Neural progenitor cell (in vitro differentiated cells): ENCODE results near the gene IQGAP2. TPM values are rescaled to one million over a fixed set of nuclear protein-coding genes. Genes with fewer than 3 reads are reported as not detected.

ENCODE experiments used
- DNase-seq: peaks from one replicate; pipeline ENCODE4 v3.0.0-alpha.2; 2016; ENCODE audit warnings: low spot score
- H2AFZ ChIP-seq: fragments of 200-600 bp; sonication (generic); replicated peaks from 2 replicates; pipeline ENCODE4 v1.6.1; 2016; ENCODE audit warnings: antibody characterized with exemption
- H3F3A ChIP-seq: fragments of 200-600 bp; sonication (generic); 2 replicates; pipeline ENCODE4 v1.6.1; 2016; ENCODE audit warnings: antibody characterized with exemption, low read depth
- H3K27ac ChIP-seq: fragments of 200-600 bp; sonication (generic); 2 replicates; pipeline ENCODE4 v1.5.1; 2016; ENCODE audit warnings: mild to moderate bottlenecking
- H3K27me3 ChIP-seq: fragments of 200-600 bp; sonication (generic); 2 replicates; pipeline ENCODE4 v1.6.1; 2016; ENCODE audit warnings: mild to moderate bottlenecking, moderate library complexity
- H3K36me3 ChIP-seq: fragments of 200-600 bp; sonication (generic); 2 replicates; pipeline ENCODE4 v1.5.1; 2016
- H3K4me1 ChIP-seq: fragments of 200-600 bp; sonication (generic); 2 replicates; pipeline ENCODE4 v1.6.1; 2016; ENCODE audit warnings: mixed run types
- H3K4me2 ChIP-seq: fragments of 200-600 bp; sonication (generic); 2 replicates; pipeline ENCODE4 v1.6.1; 2016
- H3K4me3 ChIP-seq: fragments of 200-600 bp; sonication (generic); 2 replicates; pipeline ENCODE4 v1.5.1; 2016
- H3K79me2 ChIP-seq: fragments of 200-600 bp; sonication (generic); 2 replicates; pipeline ENCODE4 v1.6.1; 2016; ENCODE audit warnings: low read depth
- H3K9ac ChIP-seq: fragments of 200-600 bp; sonication (generic); 2 replicates; pipeline ENCODE4 v1.6.1; 2016
- H3K9me3 ChIP-seq: fragments of 200-600 bp; sonication (generic); 2 replicates; pipeline ENCODE4 v1.5.1; 2016; ENCODE audit warnings: low read depth
- H4K20me1 ChIP-seq: fragments of 200-600 bp; sonication (generic); 2 replicates; pipeline ENCODE4 v1.6.1; 2016; ENCODE audit warnings: low read depth
- H3K27ac Mint-ChIP-seq: 3 replicates; pipeline ENCODE4 v1.8.0; 2021; ENCODE audit warnings: mixed read lengths
- H3K27me3 Mint-ChIP-seq: 2 replicates; pipeline ENCODE4 v1.8.0; 2022; ENCODE audit warnings: low read depth, mild to moderate bottlenecking, inconsistent platforms, moderate library complexity, mixed read lengths; ENCODE audit not compliant: insufficient read depth
- H3K36me3 Mint-ChIP-seq: 3 replicates; pipeline ENCODE4 v1.8.0; 2021; ENCODE audit warnings: mixed read lengths
- H3K4me1 Mint-ChIP-seq: 3 replicates; pipeline ENCODE4 v1.8.0; 2021; ENCODE audit warnings: mixed read lengths
- H3K4me3 Mint-ChIP-seq: 3 replicates; pipeline ENCODE4 v1.8.0; 2021; ENCODE audit warnings: mild to moderate bottlenecking, moderate library complexity, mixed read lengths
- H3K9me3 Mint-ChIP-seq: 3 replicates; pipeline ENCODE4 v1.8.0; 2020; ENCODE audit warnings: mixed read lengths
- EZH2 ChIP-seq: fragments of 200-600 bp; sonication (generic); IDR thresholded peaks from 2 replicates; pipeline ENCODE4 v1.6.1; 2017; ENCODE audit warnings: antibody characterized with exemption, mild to moderate bottlenecking, moderate library complexity
- EZH2phosphoT487 ChIP-seq: fragments of 200-600 bp; sonication (generic); IDR thresholded peaks from 2 replicates; pipeline ENCODE4 v1.6.1; 2017; ENCODE audit warnings: antibody characterized with exemption
- total RNA-seq: library from RNA; depleted of rRNA; stranded (reverse); fragments of >200 nt; gene quantifications from 2 replicates; pipeline ENCODE4 v1.2.3, GENCODE V29; 2015; ENCODE audit warnings: low replicate concordance
- TF ChIP-seq, protein P1 (sequence below): fragments of 200-600 bp; sonication (generic); IDR thresholded peaks from 2 replicates; pipeline ENCODE4 v1.5.1; 2017; ENCODE audit warnings: antibody characterized with exemption, mild to moderate bottlenecking

IQGAP2 gene
- total RNA-seq, 1 donor from 2014 or later = 37.7 TPM

- Mint-ChIP-seq H3K27ac (no peak overlapping the region), H3K27me3 (no peaks in the 10 kb centered on the region), H3K9me3 (no peaks in the 10 kb centered on the region), H3K4me1 (peaks cover 3% of the 10 kb centered on the region), H3K36me3 (peaks cover 3% of the 10 kb centered on the region), H3K4me3 (no peak overlapping the region)
- TF ChIP-seq EZH2phosphoT487 (no peak), EZH2 (no peak)
- TF ChIP-seq, protein P1, sequence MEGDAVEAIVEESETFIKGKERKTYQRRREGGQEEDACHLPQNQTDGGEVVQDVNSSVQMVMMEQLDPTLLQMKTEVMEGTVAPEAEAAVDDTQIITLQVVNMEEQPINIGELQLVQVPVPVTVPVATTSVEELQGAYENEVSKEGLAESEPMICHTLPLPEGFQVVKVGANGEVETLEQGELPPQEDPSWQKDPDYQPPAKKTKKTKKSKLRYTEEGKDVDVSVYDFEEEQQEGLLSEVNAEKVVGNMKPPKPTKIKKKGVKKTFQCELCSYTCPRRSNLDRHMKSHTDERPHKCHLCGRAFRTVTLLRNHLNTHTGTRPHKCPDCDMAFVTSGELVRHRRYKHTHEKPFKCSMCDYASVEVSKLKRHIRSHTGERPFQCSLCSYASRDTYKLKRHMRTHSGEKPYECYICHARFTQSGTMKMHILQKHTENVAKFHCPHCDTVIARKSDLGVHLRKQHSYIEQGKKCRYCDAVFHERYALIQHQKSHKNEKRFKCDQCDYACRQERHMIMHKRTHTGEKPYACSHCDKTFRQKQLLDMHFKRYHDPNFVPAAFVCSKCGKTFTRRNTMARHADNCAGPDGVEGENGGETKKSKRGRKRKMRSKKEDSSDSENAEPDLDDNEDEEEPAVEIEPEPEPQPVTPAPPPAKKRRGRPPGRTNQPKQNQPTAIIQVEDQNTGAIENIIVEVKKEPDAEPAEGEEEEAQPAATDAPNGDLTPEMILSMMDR = no peak
- no peak overlapping the region for H3K4me2 ChIP-seq
- peaks cover 5% of the 10 kb centered on the region for H3K4me1 ChIP-seq
- H3K79me2 ChIP-seq = no peaks in the 10 kb centered on the region
- no peak overlapping the region for H2AFZ ChIP-seq
- H3F3A ChIP-seq = no peaks in the 10 kb centered on the region
- DNase-seq = no peak
- H3K4me3 ChIP-seq = no peak overlapping the region
- no peaks in the 10 kb centered on the region for H3K36me3 ChIP-seq
- no peaks in the 10 kb centered on the region for H4K20me1 ChIP-seq
- no peaks in the 10 kb centered on the region for H3K27me3 ChIP-seq
- no peak overlapping the region for H3K27ac ChIP-seq
- no peak overlapping the region for H3K9ac ChIP-seq
- H3K9me3 ChIP-seq = no peaks in the 10 kb centered on the region
These were observed 42.0 kb downstream of the IQGAP2 start for GRCh38 chr5:76445063-76445462.

GRCh38 chr5:76445830-76446229 lies 42.7 kb downstream of the IQGAP2 start:
- Histone ChIP-seq H3K9me3 (no peaks in the 10 kb centered on the region), H3K4me1 (peaks cover 5% of the 10 kb centered on the region), H2AFZ (no peak overlapping the region), H3K4me3 (no peak overlapping the region), H3K36me3 (no peaks in the 10 kb centered on the region), H3K27ac (no peak overlapping the region), H4K20me1 (no peaks in the 10 kb centered on the region), H3F3A (no peaks in the 10 kb centered on the region), H3K79me2 (no peaks in the 10 kb centered on the region), H3K9ac (no peak overlapping the region), H3K27me3 (no peaks in the 10 kb centered on the region), H3K4me2 (no peak overlapping the region)
- no peaks in the 10 kb centered on the region for H3K27me3 Mint-ChIP-seq
- peaks cover 3% of the 10 kb centered on the region for H3K4me1 Mint-ChIP-seq
- H3K27ac Mint-ChIP-seq = no peak overlapping the region
- H3K9me3 Mint-ChIP-seq = no peaks in the 10 kb centered on the region
- no peak for DNase-seq
- H3K4me3 Mint-ChIP-seq = no peak overlapping the region
- TF ChIP-seq, protein P1 = no peak
- TF ChIP-seq EZH2phosphoT487 (no peak), EZH2 (no peak)
- H3K36me3 Mint-ChIP-seq = peaks cover 3% of the 10 kb centered on the region

DNA sequence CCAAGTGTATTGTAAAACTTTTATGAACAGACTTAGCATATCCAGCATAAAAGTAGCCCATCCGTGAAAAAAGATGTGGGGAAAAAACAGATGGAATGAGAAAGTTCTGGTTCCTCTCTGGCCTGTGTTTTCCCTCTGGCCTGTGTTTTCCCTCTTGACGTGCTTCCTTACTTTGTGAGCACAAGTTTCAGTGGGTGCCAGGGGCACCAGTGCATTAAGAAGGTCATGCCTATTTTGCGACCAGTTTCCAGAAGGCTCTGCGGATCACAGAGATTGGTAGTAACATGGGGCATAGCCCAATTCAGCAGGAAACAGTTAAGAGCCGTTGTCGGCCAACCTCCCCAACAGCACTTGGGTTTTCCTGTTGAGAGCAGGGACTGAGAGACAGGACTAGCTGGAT lies 43.7 kb downstream of the IQGAP2 start:
- Histone ChIP-seq H3K4me3 (no peak overlapping the region), H3K27ac (no peak overlapping the region), H4K20me1 (no peaks in the 10 kb centered on the region), H2AFZ (no peak overlapping the region), H3F3A (no peaks in the 10 kb centered on the region), H3K9me3 (no peaks in the 10 kb centered on the region), H3K4me1 (peaks cover 5% of the 10 kb centered on the region), H3K79me2 (no peaks in the 10 kb centered on the region), H3K27me3 (no peaks in the 10 kb centered on the region), H3K36me3 (no peaks in the 10 kb centered on the region), H3K9ac (no peak overlapping the region), H3K4me2 (no peak overlapping the region)
- DNase-seq = no peak
- Mint-ChIP-seq H3K27ac (no peak overlapping the region), H3K4me3 (no peak overlapping the region), H3K9me3 (no peaks in the 10 kb centered on the region), H3K4me1 (peaks cover 3% of the 10 kb centered on the region), H3K36me3 (peaks cover 3% of the 10 kb centered on the region), H3K27me3 (no peaks in the 10 kb centered on the region)
- TF ChIP-seq EZH2 (no peak), EZH2phosphoT487 (no peak)
- TF ChIP-seq, protein P1 = no peak
